DOHH2 (cell line): ENCODE data around the gene MORC1.

Experiments
- H3F3A ChIP-seq: fragments of 200-600 bp; sonication (generic), shearing (Covaris generic); 2 replicates; pipeline ENCODE4 v1.6.0; 2016; ENCODE audit warnings: antibody characterized with exemption, mild to moderate bottlenecking; ENCODE audit not compliant: control insufficient read depth, insufficient read depth
- H3K27ac ChIP-seq: fragments of 200-600 bp; sonication (generic); 2 replicates; pipeline ENCODE4 v1.5.1; 2014; ENCODE audit warnings: low read depth, mild to moderate bottlenecking, low read length, moderate library complexity
- H3K27me3 ChIP-seq: fragments of 200-600 bp; sonication (generic); 2 replicates; pipeline ENCODE4 v1.6.1; 2014; ENCODE audit warnings: mild to moderate bottlenecking, low read length, mixed read lengths; ENCODE audit not compliant: control insufficient read depth
- H3K36me3 ChIP-seq: fragments of 200-600 bp; sonication (generic); 2 replicates; pipeline ENCODE4 v1.6.1; 2014; ENCODE audit warnings: mild to moderate bottlenecking, low read length, moderate library complexity, mixed read lengths; ENCODE audit not compliant: control insufficient read depth
- H3K4me1 ChIP-seq: fragments of 200-600 bp; sonication (generic); 2 replicates; pipeline ENCODE4 v1.6.1; 2014; ENCODE audit warnings: mild to moderate bottlenecking, low read length, mixed read lengths; ENCODE audit not compliant: control insufficient read depth
- H3K4me2 ChIP-seq: fragments of 200-600 bp; sonication (generic); 2 replicates; pipeline ENCODE4 v1.6.0; 2014; ENCODE audit warnings: mild to moderate bottlenecking, low read length, moderate library complexity
- H3K4me3 ChIP-seq: fragments of 200-600 bp; sonication (generic); 2 replicates; pipeline ENCODE4 v1.5.1; 2014; ENCODE audit warnings: mild to moderate bottlenecking, low read length, mixed read lengths
- H3K79me2 ChIP-seq: fragments of 200-600 bp; sonication (generic); 2 replicates; pipeline ENCODE4 v1.6.1; 2014; ENCODE audit warnings: mild to moderate bottlenecking, low read length, mixed read lengths; ENCODE audit not compliant: control insufficient read depth
- H3K9me2 ChIP-seq: fragments of 200-600 bp; sonication (generic); replicated peaks from 2 replicates; pipeline ENCODE4 v1.6.1; 2014; ENCODE audit warnings: mild to moderate bottlenecking, low read length, mixed read lengths; ENCODE audit not compliant: control insufficient read depth
- H3K9me3 ChIP-seq: fragments of 200-600 bp; sonication (generic); 2 replicates; pipeline ENCODE4 v1.6.1; 2014; ENCODE audit warnings: antibody characterized with exemption, low read length, mixed read lengths; ENCODE audit not compliant: control insufficient read depth, insufficient read depth
- H4K20me1 ChIP-seq: fragments of 200-600 bp; sonication (generic); 2 replicates; pipeline ENCODE4 v1.6.0; 2014; ENCODE audit warnings: low read depth, mild to moderate bottlenecking, antibody characterized with exemption, low read length, moderate library complexity; ENCODE audit not compliant: control insufficient read depth, insufficient read depth
- EZH2phosphoT487 ChIP-seq: fragments of 200-600 bp; sonication (generic); IDR thresholded peaks from 2 replicates; pipeline ENCODE4 v1.6.1; 2017; ENCODE audit warnings: borderline replicate concordance, mild to moderate bottlenecking, antibody characterized with exemption, low read length, moderate library complexity, mixed read lengths
- TF ChIP-seq, protein P1 (sequence below): fragments of 200-600 bp; sonication (generic); IDR thresholded peaks from one replicate; pipeline ENCODE4 v1.5.1; 2014; ENCODE audit warnings: antibody characterized with exemption, mild to moderate bottlenecking, low read depth, low read length; ENCODE audit not compliant: poor library complexity, severe bottlenecking

MORC1 gene

DNA sequence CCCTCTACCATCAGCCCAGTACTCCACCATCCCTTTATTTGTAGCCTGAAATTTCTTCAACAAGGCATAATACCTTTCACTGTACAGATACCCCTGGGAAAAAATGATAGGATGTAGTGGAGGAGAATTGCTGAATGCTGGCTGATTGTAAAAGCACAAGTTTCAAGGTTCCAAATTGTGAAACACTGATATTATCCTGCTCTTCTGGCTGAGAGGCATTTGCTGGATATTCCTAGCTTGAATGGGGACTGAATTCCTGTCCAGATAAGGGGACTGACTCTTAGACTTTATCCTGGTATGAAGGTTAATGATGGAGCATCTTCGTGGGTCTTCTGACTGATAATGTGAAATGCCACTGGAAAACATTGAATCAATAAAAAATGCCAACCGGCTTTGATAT lies 9.6 kb upstream of the MORC1 start:
- Histone ChIP-seq H3K9me3 (no peaks in the 10 kb centered on the region), H3K4me2 (no peak overlapping the region), H3K4me3 (no peak overlapping the region), H3K9me2 (no peaks in the 10 kb centered on the region), H3K27ac (no peak overlapping the region), H3K79me2 (no peaks in the 10 kb centered on the region), H3K27me3 (no peaks in the 10 kb centered on the region), H3K4me1 (no peaks in the 10 kb centered on the region), H3K36me3 (no peaks in the 10 kb centered on the region), H4K20me1 (no peaks in the 10 kb centered on the region), H3F3A (no peaks in the 10 kb centered on the region)
- TF ChIP-seq, protein P1, sequence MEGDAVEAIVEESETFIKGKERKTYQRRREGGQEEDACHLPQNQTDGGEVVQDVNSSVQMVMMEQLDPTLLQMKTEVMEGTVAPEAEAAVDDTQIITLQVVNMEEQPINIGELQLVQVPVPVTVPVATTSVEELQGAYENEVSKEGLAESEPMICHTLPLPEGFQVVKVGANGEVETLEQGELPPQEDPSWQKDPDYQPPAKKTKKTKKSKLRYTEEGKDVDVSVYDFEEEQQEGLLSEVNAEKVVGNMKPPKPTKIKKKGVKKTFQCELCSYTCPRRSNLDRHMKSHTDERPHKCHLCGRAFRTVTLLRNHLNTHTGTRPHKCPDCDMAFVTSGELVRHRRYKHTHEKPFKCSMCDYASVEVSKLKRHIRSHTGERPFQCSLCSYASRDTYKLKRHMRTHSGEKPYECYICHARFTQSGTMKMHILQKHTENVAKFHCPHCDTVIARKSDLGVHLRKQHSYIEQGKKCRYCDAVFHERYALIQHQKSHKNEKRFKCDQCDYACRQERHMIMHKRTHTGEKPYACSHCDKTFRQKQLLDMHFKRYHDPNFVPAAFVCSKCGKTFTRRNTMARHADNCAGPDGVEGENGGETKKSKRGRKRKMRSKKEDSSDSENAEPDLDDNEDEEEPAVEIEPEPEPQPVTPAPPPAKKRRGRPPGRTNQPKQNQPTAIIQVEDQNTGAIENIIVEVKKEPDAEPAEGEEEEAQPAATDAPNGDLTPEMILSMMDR: no peak
- TF ChIP-seq EZH2phosphoT487: no peak

DNA sequence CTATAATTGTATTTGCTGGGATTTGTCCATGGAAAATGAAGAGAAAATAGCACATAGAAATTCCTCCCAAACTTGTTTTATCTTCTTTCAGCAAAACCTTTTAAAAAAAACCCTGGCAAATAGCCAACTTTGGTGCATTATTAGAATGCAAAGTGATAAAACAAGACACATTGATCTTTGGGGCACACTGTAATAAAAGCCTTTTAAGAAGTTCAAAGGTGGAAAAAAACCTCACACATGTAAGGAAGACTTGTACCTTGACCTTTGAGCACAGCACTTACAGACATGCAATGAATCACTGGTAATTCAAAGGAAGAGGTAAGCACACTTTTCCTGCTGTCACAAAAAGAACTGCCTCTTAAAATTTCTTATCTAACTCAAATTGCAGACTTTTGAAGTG lies 8.0 kb upstream of the MORC1 start:
- H3K79me2 ChIP-seq: no peaks in the 10 kb centered on the region
- no peaks in the 10 kb centered on the region for H4K20me1 ChIP-seq
- no peak overlapping the region for H3K4me3 ChIP-seq
- no peaks in the 10 kb centered on the region for H3K27me3 ChIP-seq
- H3K4me1 ChIP-seq: no peaks in the 10 kb centered on the region
- no peaks in the 10 kb centered on the region for H3F3A ChIP-seq
- H3K27ac ChIP-seq: no peak overlapping the region
- TF ChIP-seq EZH2phosphoT487: no peak
- TF ChIP-seq, protein P1: no peak
- H3K4me2 ChIP-seq: no peak overlapping the region
- no peaks in the 10 kb centered on the region for H3K36me3 ChIP-seq
- H3K9me3 ChIP-seq: no peaks in the 10 kb centered on the region
- H3K9me2 ChIP-seq: no peaks in the 10 kb centered on the region

DNA sequence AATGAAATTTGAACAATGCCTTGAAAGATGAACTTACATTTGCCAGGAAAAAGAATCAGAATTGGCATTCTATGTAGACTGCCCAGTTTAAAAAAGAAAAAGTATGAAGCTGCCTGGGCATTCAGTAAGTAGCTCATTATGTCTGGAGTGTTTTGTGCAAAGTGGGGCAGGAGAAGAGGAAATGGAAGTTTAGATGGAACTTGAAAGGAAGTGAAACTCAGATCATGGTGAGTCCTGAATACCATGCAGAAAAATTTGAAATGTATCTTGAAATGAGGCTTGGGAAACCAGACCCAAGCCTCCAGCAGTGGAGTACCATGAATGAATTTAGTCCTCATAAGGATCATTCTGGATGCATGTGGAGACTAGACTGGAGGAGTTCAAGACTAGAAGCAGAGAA lies 4.8 kb upstream of the MORC1 start:
- Histone ChIP-seq H3K4me3 (no peak overlapping the region), H3K27ac (no peak overlapping the region), H3K4me2 (no peak overlapping the region), H3K9me2 (no peaks in the 10 kb centered on the region), H4K20me1 (no peaks in the 10 kb centered on the region), H3K27me3 (no peaks in the 10 kb centered on the region), H3K4me1 (no peaks in the 10 kb centered on the region), H3K36me3 (no peaks in the 10 kb centered on the region), H3F3A (no peaks in the 10 kb centered on the region), H3K79me2 (no peaks in the 10 kb centered on the region), H3K9me3 (no peaks in the 10 kb centered on the region)
- TF ChIP-seq EZH2phosphoT487: no peak

DNA sequence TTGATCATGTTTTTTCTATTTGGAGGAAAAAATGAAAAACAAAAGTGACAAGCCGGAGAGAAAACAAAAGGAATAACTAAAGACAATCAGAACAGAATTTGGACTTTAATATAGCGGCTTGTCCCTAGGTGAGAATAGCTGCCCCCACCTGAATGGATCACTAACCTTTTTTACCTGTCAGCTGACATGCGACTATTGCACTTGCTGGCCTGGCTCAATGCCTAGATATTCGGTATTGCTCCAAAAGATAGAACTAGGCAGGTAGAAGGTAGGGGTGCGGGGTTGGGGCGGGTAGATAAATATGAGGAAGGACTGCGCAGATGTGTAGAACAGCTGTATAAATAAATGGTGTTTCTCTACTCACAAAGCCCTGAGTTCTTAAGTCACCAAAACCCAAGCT lies 650 bp upstream of the MORC1 start:
- Histone ChIP-seq H3K4me1 (no peaks in the 10 kb centered on the region), H3K79me2 (no peaks in the 10 kb centered on the region), H3K27ac (no peak overlapping the region), H3F3A (no peaks in the 10 kb centered on the region), H3K36me3 (no peaks in the 10 kb centered on the region), H3K4me2 (no peak overlapping the region), H3K27me3 (no peaks in the 10 kb centered on the region), H3K9me3 (no peaks in the 10 kb centered on the region), H3K4me3 (no peak overlapping the region), H4K20me1 (no peaks in the 10 kb centered on the region), H3K9me2 (no peaks in the 10 kb centered on the region)
- TF ChIP-seq, protein P1: no peak
- TF ChIP-seq EZH2phosphoT487: no peak
